Dermis microvascular lymphatic vessel endothelial cell (primary cell): ENCODE data around the gene TBC1D9. TPM values are rescaled to one million over a fixed set of nuclear protein-coding genes. Genes with fewer than 3 reads are reported as not detected.

Source experiments
- DNase-seq, 2 donors: peaks; one replicate each; pipeline versions ENCODE4 v3.0.0 to v3.0.0-alpha.2; 2010; ENCODE audit warnings: low read depth in 2 of 2
- total RNA-seq: library from RNA; depleted of rRNA; stranded (reverse); fragments of >200 nt; gene quantifications from 2 replicates; pipeline ENCODE4 v1.2.1, GENCODE V29; 2014

The TBC1D9 gene
- total RNA-seq, 1 donor from 2014 or later = 47.2 TPM

- no peak for DNase-seq
Measured at GRCh38 chr4:140653718-140654494, 102.3 kb downstream of the TBC1D9 start.

GRCh38 chr4:140652601-140653000, 103.6 kb downstream of the TBC1D9 start:
- DNase-seq = no peak

DNA sequence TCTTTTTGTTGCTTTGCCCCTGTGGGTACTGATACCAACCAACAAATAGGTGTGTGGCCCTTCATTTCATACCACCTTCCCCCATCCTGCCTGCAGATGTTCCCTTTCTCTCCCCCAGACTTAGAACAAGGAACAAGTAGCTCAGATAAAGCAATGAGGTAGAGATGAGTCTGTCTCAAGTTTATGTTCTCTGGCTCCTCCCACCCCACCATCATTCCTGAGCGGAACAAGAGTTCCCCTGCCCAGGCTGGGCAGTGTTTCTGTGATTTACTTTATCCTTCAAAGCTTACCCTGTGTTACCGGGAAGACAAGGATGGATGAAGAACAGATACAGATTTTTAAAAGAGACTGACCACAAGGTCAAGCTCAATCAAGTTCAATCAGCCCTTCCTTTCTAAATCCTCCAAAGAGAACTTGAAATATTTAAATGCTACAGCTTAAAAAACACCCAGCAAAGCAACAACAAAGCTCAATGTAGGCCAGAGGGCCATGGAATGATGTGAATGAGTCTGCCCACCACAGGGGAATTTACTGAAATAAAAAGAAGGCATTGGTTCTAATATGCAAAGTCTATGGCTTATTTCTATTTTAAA, 107.4 kb downstream of the TBC1D9 start:
- no peak for DNase-seq

DNA sequence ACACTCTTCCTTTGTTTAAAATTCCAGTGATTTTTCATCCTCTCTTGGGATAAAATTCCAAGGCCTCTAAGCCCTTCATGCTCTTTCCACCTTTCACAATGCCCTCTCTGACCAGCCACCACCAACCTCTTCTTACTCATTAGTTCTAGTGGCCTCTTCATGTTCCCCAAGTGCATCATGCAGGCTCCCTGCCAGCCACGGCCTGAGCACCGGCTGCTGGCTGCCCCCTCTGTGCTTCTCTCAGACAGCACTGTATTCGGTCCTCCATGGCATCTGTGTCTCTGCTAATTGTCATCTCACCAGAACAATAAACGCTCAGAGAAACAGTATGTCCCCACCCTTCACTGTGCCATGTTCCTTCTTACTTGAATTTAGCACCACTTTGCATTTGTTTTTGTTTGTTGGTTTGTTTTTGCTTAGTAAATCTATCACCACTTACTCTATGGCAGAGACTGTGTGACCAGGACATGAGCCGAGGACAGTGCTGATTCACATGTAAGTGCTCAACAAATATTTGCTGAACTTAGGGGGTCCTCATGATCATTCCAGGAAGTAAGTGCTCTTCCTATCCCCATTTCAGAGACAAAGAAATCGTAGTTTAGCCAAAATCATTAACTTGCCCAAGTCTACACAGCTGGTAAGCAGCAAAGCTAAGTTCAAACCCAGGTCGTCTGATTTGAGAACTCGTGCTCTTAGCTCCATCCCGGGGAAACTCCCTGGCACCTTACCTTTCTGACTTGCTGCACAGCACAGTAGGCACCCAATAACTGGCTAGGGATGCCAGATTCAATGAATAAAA, 110.4 kb downstream of the TBC1D9 start:
- DNase-seq = no peak

GRCh38 chr4:140645196-140645595, 111.0 kb downstream of the TBC1D9 start:
- no peak for DNase-seq

- no peak for DNase-seq
Measured at GRCh38 chr4:140644470-140645185, 111.6 kb downstream of the TBC1D9 start.

GRCh38 chr4:140643571-140644055, 112.6 kb downstream of the TBC1D9 start:
- DNase-seq = no peak

DNA sequence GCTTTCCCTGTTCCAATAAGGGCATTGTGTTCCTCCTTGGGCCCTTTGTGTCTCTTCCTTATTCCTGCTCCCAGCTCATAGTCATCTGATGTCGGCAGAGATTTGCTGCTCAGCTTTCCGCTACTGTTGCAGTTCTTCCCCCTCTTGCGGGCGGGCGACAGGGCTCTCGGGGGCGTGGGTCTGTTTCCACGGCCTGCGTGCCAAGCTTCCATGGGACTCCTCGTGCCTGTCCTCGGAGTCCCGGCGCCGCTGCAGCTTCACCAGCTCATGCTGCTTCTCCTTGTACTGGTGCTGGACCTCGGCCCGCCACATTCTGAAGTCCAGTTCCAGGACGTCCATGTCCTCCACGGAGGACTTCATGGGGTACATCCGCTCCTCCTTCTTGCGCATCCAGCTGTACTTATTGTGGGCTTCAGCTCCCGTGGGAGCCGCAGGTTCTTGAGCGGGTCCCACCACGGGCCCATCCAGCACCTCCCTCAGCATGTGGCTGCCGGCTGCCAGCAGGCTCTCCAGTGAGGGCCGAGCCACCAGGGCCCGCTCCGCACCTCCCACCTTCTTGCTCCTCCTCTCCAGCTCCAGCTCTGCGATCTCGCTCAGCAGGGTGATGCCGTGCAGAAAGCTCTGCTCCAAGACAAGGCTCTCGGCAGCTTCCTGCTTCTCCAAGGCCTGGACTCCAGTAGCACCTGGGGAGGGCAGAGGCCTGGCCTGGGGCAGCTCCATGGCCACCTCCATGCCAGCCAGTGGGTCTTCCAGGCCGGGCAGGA, 113.3 kb downstream of the TBC1D9 start:
- no peak for DNase-seq

DNA sequence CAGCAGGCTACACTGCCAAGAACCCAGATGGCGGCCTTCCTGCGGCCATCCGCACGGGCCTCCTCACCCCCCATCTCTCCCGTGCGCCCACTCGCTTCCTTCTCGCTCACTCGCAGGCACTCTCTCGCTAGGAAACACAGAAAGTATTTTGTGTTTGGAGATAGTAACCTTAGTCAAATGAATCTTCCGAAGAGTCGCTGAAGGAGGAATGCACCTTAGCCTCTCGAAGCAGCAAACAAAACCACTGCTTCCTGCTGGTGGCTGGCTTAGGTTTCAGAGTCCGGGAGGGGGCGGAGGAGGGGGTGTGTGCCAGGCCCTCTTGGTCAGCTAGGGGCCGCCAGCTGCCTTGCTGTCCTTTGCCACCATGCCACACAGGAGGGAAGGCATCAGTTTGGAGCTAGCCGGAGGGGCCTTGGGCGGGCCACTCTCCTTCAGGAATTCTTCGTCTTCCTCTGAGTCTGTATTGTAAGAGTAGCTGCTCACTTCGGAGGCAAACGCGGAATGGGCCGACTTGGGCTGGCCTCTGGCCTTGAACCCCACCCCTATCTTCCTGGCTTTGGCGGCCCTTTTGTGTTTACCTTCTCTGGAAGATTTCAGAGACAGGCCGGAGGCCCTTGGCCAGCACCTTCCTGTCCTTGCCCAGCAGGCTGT, 114.3 kb downstream of the TBC1D9 start:
- no peak for DNase-seq

DNA sequence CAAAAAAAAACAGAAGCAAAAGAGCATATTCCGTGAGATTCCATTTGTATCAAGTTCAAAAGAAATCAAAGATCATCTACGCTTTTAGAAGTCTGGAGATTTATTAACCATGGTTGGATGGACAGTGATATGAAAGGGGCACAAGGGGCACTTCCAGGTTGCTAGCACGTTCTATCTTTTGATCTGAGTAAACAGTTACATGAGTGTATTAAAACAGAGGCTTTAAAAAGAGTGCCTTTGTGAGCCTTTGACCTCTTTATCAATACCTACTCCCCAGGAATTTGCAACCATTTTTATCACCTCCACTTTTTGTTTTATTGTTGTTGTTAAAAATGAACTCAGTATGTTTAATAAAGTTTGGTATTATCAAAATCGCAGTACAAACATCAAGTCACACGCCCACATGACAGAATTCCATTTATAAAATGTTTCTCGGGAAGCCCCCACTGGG, 115.1 kb downstream of the TBC1D9 start:
- DNase-seq = no peak

GRCh38 chr4:140640150-140640748, 115.9 kb downstream of the TBC1D9 start:
- no peak for DNase-seq

DNA sequence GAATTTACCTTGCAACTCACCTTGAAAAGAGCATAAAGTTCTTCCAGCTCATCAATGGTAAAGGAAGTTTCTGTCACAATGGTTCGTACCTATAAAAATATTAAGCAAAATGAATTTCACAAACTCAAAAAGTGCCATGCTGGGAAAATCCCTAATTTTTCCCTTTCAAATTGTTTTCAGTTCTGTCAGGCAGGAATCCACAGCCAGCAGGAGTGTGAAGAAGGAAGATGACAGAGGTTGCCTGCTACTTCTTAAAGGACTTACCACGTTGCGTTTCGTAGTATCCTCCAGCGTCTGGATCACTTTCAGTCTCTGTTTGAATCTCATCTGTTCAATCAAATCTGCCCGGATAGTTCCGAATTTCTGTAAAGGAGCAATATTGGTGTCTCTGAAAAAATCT, 117.1 kb downstream of the TBC1D9 start:
- no peak for DNase-seq

DNA sequence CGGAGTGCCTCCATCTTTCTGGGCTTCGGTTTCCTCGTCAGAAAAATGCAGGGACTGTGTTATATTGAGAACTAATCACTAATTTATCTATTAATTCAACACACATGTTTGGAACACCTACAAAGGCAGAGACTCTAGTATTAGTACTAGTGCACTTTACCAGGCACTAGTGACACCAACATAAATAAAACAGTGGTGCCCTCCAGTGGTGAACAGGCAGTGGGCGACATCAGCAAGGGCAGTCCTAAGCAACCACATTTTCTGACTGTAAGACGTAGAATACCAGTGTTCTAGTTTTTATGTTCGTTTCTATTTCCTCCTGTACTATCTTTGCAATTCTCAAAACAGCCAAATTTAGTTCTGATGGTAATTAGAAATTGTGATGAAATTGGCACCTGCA, 118.3 kb downstream of the TBC1D9 start:
- DNase-seq = peak; percentile 42 to 56

GRCh38 chr4:140635606-140636005, 120.6 kb downstream of the TBC1D9 start:
- DNase-seq = no peak

- DNase-seq = no peak
Measured at GRCh38 chr4:140633951-140634350, 122.2 kb downstream of the TBC1D9 start.

DNA sequence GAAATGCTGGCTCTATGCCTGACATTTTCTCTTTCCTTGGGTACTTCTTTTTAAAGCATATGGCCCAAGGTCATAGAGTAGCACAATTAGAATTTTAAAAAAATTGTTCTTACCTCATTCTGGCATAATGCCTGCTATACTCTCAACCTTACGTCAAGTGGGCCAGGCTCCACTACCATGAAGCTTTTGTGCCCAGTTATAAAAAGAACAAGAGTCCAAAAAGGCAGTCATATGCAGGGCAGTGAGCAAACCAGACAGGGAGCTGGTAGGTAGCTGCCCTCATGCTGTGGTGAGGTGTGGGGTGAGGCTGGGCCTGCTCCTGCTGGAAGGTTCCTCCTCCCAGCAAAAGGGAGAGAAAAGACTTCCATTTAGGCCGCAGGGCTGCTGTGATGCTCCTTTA, 123.1 kb downstream of the TBC1D9 start:
- no peak for DNase-seq

- DNase-seq = no peak
Measured at GRCh38 chr4:140630246-140630645, 125.9 kb downstream of the TBC1D9 start.

GRCh38 chr4:140628016-140628415, 128.2 kb downstream of the TBC1D9 start:
- DNase-seq = no peak

DNA sequence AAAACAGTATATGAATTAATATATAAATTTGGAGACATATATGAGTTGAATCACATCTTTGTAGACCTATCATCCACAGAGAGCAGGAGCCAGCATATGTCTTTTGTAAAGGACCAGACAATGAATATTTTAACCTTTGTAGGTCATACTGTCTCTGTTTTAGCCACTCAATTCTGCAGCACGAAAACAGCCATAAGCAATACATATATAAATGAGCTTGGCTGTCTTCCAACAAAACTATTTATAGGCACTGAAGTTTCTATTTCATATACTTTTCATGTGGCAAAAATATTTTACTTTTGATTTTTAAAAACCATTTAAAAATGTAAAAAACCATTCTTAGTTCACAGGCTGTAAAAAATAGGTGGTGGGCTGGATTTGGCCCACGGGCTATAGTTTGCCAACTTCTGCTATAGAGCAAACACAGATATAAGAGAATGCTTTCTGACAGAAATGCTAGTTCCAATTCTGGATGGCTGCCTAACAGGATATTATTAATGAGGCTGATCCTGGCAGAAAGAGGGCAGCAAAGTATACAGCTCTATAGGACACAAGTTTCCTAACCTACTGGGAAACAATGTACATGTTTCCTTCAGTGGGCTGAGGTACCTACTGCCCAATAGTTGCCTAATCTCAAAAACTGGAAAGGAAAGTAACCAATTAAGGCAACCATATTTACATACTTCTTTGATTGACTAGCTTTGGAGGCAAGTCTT, 129.4 kb downstream of the TBC1D9 start:
- DNase-seq = peak in 1 of 2 donors; percentile 38
